Gastroesophageal sphincter (tissue), 2 donors: ENCODE measurements around the gene RECQL5.

Experiments used
- EP300 ChIP-seq: sonication (generic); formaldehyde crosslinking; IDR thresholded peaks from one replicate; pipeline ENCODE4 v1.6.1; 2017; ENCODE audit warnings: antibody characterized with exemption, mild to moderate bottlenecking
- POLR2AphosphoS5 ChIP-seq: sonication (generic); formaldehyde crosslinking; IDR thresholded peaks from one replicate; pipeline ENCODE4 v1.6.1; 2017; ENCODE audit warnings: antibody characterized with exemption

GRCh38 chr17:75637551-75637950, 29.4 kb downstream of the RECQL5 start:
- TF ChIP-seq POLR2AphosphoS5 = no peak
- TF ChIP-seq EP300 = no peak
